Tibial nerve (tissue), 4 donors: ENCODE results near the gene SCGB1C2. TPM values are rescaled to one million over a fixed set of nuclear protein-coding genes. Genes with fewer than 3 reads are reported as not detected.
A peak's percentile ranks its signal among the peaks of the same experiment; 100 is the strongest.
"Not testable (repeated sequence)": the region's sequence is repeated elsewhere in the genome, so short reads cannot be mapped to it uniquely, and the experiment has no call there.

Experiments
- DNase-seq, 2 donors: peaks; one replicate each; pipeline ENCODE4 v3.0.0-alpha.2; 2019; ENCODE audit warnings: low spot score in 2 of 2
- H3K27ac ChIP-seq, 4 donors: fragments of 200-600 bp; sonication (generic) in 3 of 4; one replicate each; pipeline ENCODE4 v1.5.1; 2017 to 2019; ENCODE audit warnings: mild to moderate bottlenecking in 1 of 4
- H3K27me3 ChIP-seq, 2 donors: fragments of 200-600 bp; sonication (generic) in 1 of 2; one replicate each; pipeline versions ENCODE4 v1.5.1 to v1.6.0; 2017 to 2019
- H3K36me3 ChIP-seq, 3 donors: fragments of 200-600 bp; sonication (generic); one replicate each; pipeline ENCODE4 v1.5.1; 2018 to 2019
- H3K4me1 ChIP-seq, 4 donors: fragments of 200-600 bp; sonication (generic) in 3 of 4; one replicate each; pipeline ENCODE4 v1.5.1; 2017 to 2019
- H3K4me3 ChIP-seq, 4 donors: fragments of 200-600 bp; sonication (generic) in 3 of 4; one replicate each; pipeline ENCODE4 v1.5.1; 2017 to 2019; ENCODE audit warnings: mild to moderate bottlenecking in 1 of 4, moderate library complexity in 1 of 4
- H3K9me3 ChIP-seq, 4 donors: fragments of 200-600 bp; sonication (generic) in 3 of 4; one replicate each; pipeline ENCODE4 v1.5.1; 2017 to 2019
- CTCF ChIP-seq, 5 experiments: fragments of 200-600 bp in 3 of 5; fragments of 450-650 bp in 2 of 5; sonication (generic) in 3 of 5; IDR thresholded peaks; one replicate each; pipeline ENCODE4 v1.5.1; 2016 to 2019; ENCODE audit warnings: antibody characterized with exemption in 5 of 5, mild to moderate bottlenecking in 3 of 5, moderate library complexity in 2 of 5
- WGBS, 2 donors: methylation state at CpG; one replicate each; pipeline ENCODE4 v1.1.5; 2018; 5-methylcytosine and 5-hydroxymethylcytosine counted together
- total RNA-seq, 4 donors: library from RNA; depleted of rRNA; stranded (reverse); fragments of >200 nt; gene quantifications; one replicate each; pipeline ENCODE4 v1.1.0, GENCODE V29; 2016

The SCGB1C2 gene
- total RNA-seq, result not detected

- not testable (repeated sequence) for DNase-seq, H3K4me1 ChIP-seq, H3K9me3 ChIP-seq, H3K27ac ChIP-seq, H3K4me3 ChIP-seq, H3K27me3 ChIP-seq, H3K36me3 ChIP-seq
- WGBS, 2 donors, result 71% methylated on average over 8 of the region's 16 CpGs; no CpG with 5 or more reads in 1 of the 2 donors
Measured at GRCh38 chr17:137166-137807, at the start of gene SCGB1C2. Gene SCGB1C2, plus strand, starts transcription at chr17:137569. Its CDS starts 22 bp downstream, at chr17:137591.

GRCh38 chr17:113111-113510 lies 24.3 kb upstream of the SCGB1C2 start:
- not testable (repeated sequence) for H3K4me3 ChIP-seq, H3K27ac ChIP-seq, DNase-seq, H3K9me3 ChIP-seq, H3K27me3 ChIP-seq, H3K36me3 ChIP-seq, H3K4me1 ChIP-seq
- whole genome bisulfite sequencing, 2 donors, result no CpG with 5 or more reads among the region's 5 CpGs

- H3K27me3 ChIP-seq, result not testable (repeated sequence)
Measured at GRCh38 chr17:118339-118917, 18.9 kb upstream of the SCGB1C2 start.

GRCh38 chr17:133932-134331 lies 3.4 kb upstream of the SCGB1C2 start:
- H3K4me1 ChIP-seq, H3K36me3 ChIP-seq, H3K27me3 ChIP-seq, DNase-seq, H3K27ac ChIP-seq, H3K4me3 ChIP-seq, H3K9me3 ChIP-seq: not testable (repeated sequence)
- WGBS, 2 donors, result no CpG with 5 or more reads among the region's 40 CpGs

More at GRCh38 chr17:118339-118917, 18.9 kb upstream of the SCGB1C2 start:
- 14 to 19% methylated on average over 2 to 3 of the region's 20 CpGs for WGBS, 2 donors
- not testable (repeated sequence) for H3K9me3 ChIP-seq, DNase-seq, H3K4me3 ChIP-seq, H3K36me3 ChIP-seq, H3K27ac ChIP-seq, H3K4me1 ChIP-seq
- peak in 1 of 5 experiments; percentile 30 for TF ChIP-seq CTCF (IDR thresholded peaks at IDR 0.05)

- H3K36me3 ChIP-seq, H3K27me3 ChIP-seq, H3K27ac ChIP-seq, H3K4me3 ChIP-seq, H3K9me3 ChIP-seq, DNase-seq, H3K4me1 ChIP-seq: not testable (repeated sequence)
- no CpG with 5 or more reads among the region's 25 CpGs for WGBS, 2 donors
Measured at GRCh38 chr17:134332-134785, 3.0 kb upstream of the SCGB1C2 start.

- DNase-seq, H3K4me1 ChIP-seq, H3K36me3 ChIP-seq, H3K9me3 ChIP-seq, H3K4me3 ChIP-seq, H3K27me3 ChIP-seq, H3K27ac ChIP-seq: not testable (repeated sequence)
- 71 to 85% methylated on average over 4 to 6 of the region's 6 CpGs for WGBS, 2 donors
Measured at GRCh38 chr17:135022-135421, 2.3 kb upstream of the SCGB1C2 start.

- H3K36me3 ChIP-seq, result not testable (repeated sequence)
- WGBS, 2 donors, result no CpG with 5 or more reads among the region's 1 CpG
Measured at GRCh38 chr17:135895-136294, 1.5 kb upstream of the SCGB1C2 start.

GRCh38 chr17:136531-136930 lies 838 bp upstream of the SCGB1C2 start:
- not testable (repeated sequence) for H3K4me1 ChIP-seq, H3K27me3 ChIP-seq, H3K27ac ChIP-seq, H3K36me3 ChIP-seq, H3K9me3 ChIP-seq, H3K4me3 ChIP-seq
- 0% methylated on average over 2 of the region's 4 CpGs; no CpG with 5 or more reads in 1 of the 2 donors for WGBS, 2 donors
- peak in 3 of 5 experiments; percentile 42 to 61 (median 57) for TF ChIP-seq CTCF (IDR thresholded peaks at IDR 0.05)
- DNase-seq, result peak; percentile 72 to 83

More at GRCh38 chr17:135895-136294, 1.5 kb upstream of the SCGB1C2 start:
- H3K27ac ChIP-seq, H3K4me3 ChIP-seq, H3K4me1 ChIP-seq, H3K9me3 ChIP-seq, H3K27me3 ChIP-seq, DNase-seq: not testable (repeated sequence)

- not testable (repeated sequence) for H3K27me3 ChIP-seq
- DNase-seq, result peak in 1 of 2 donors; percentile 1
- WGBS, 2 donors, result 65 to 83% methylated on average over 2 to 8 of the region's 22 CpGs
Measured at GRCh38 chr17:139401-140205, 2.2 kb downstream of the SCGB1C2 start.

More at GRCh38 chr17:139401-140205, 2.2 kb downstream of the SCGB1C2 start:
- H3K36me3 ChIP-seq, H3K4me1 ChIP-seq, H3K4me3 ChIP-seq, H3K9me3 ChIP-seq, H3K27ac ChIP-seq: not testable (repeated sequence)
